HepG2 (cell line): ENCODE measurements around the gene DEPDC5. TPM values are rescaled to one million over a fixed set of nuclear protein-coding genes. Genes with fewer than 3 reads are reported as not detected.

Experiments used
- DPF2 ChIP-seq: sonication (generic); formaldehyde crosslinking; IDR thresholded peaks from 2 replicates; pipeline ENCODE4 v1.4.0; 2020; ENCODE audit warnings: mild to moderate bottlenecking, low read depth, missing genetic modification reagents, borderline replicate concordance
- ETV5 ChIP-seq: IDR thresholded peaks from 2 replicates; pipeline ENCODE4 v1.6.1; 2018; ENCODE audit warnings: missing biosample characterization, missing genetic modification reagents, inconsistent platforms, borderline replicate concordance
- FOXA3 ChIP-seq: IDR thresholded peaks from 2 replicates; pipeline ENCODE4 v1.6.1; 2016; ENCODE audit warnings: missing genetic modification reagents, missing compliant biosample characterization
- HDAC1 ChIP-seq: sonication (generic); formaldehyde crosslinking; IDR thresholded peaks from 2 replicates; pipeline ENCODE4 v1.5.1; 2020; ENCODE audit warnings: mild to moderate bottlenecking, missing genetic modification reagents
- HMGXB3 ChIP-seq: sonication (generic); formaldehyde crosslinking; IDR thresholded peaks from 2 replicates; pipeline ENCODE4 v1.4.0; 2020; ENCODE audit warnings: missing genetic modification reagents, borderline replicate concordance
- KDM5A ChIP-seq: fragments of 200-600 bp; sonication (generic); IDR thresholded peaks from 2 replicates; pipeline ENCODE4 v1.7.0; 2018; ENCODE audit warnings: antibody characterized with exemption, mild to moderate bottlenecking, low read length, borderline replicate concordance
- PCBP1 ChIP-seq: fragments of 200-400 bp; formaldehyde crosslinking; IDR thresholded peaks from 2 replicates; pipeline ENCODE4 v1.6.1; 2017; ENCODE audit warnings: mild to moderate bottlenecking, low read depth, low read length, borderline replicate concordance
- SMARCC2 ChIP-seq: fragments of 450-650 bp; IDR thresholded peaks from 2 replicates; pipeline ENCODE4 v1.6.1; 2017; ENCODE audit warnings: antibody characterized with exemption, mild to moderate bottlenecking
- SNAPC2 ChIP-seq: sonication (generic); formaldehyde crosslinking; IDR thresholded peaks from 2 replicates; pipeline ENCODE4 v1.8.1; 2022; ENCODE audit warnings: mild to moderate bottlenecking, missing genetic modification reagents
- ZFP41 ChIP-seq: sonication (generic); formaldehyde crosslinking; IDR thresholded peaks from 2 replicates; pipeline ENCODE4 v1.4.0; 2020; ENCODE audit warnings: mild to moderate bottlenecking, missing genetic modification reagents, borderline replicate concordance
- ZFYVE20 ChIP-seq: sonication (generic); formaldehyde crosslinking; IDR thresholded peaks from 2 replicates; pipeline ENCODE4 v1.8.0; 2023; ENCODE audit warnings: low read depth, mild to moderate bottlenecking, moderate library complexity, missing genetic modification reagents, borderline replicate concordance
- ZNF646 ChIP-seq: sonication (generic); formaldehyde crosslinking; IDR thresholded peaks from 2 replicates; pipeline ENCODE4 v1.9.0; 2021; ENCODE audit warnings: mild to moderate bottlenecking, missing genetic modification reagents
- ZNF7 ChIP-seq: IDR thresholded peaks from 2 replicates; pipeline ENCODE4 v1.6.1; 2016; ENCODE audit warnings: missing biosample characterization, missing genetic modification reagents
- ZNF747 ChIP-seq: sonication (generic); formaldehyde crosslinking; IDR thresholded peaks from 2 replicates; pipeline ENCODE4 v1.8.1; 2023; ENCODE audit warnings: missing genetic modification reagents, mild to moderate bottlenecking, borderline replicate concordance
- ZNF773 ChIP-seq: sonication (generic); formaldehyde crosslinking; IDR thresholded peaks from 2 replicates; pipeline ENCODE4 v1.4.0; 2020; ENCODE audit warnings: missing genetic modification reagents, borderline replicate concordance
- polyA plus RNA-seq, 8 experiments: library from polyadenylated mRNA; depleted of rRNA in 3 of 8; stranded (reverse) in 7 of 8; unstranded in 1 of 8; fragments of >200 nt; fragmentation: Illumina TruSeq in 4 of 8; extraction: Trizol in 4 of 8; gene quantifications; 2 replicates each; pipeline versions ENCODE4 v1.2.1 to v1.2.3, GENCODE V29; 2011 to 2016; ENCODE audit warnings: low read depth in 4 of 8, missing spikeins in 1 of 8, mixed read lengths in 1 of 8; ENCODE audit not compliant: insufficient read depth in 1 of 8
- total RNA-seq, 5 experiments: library from RNA; depleted of rRNA; stranded (reverse); fragments of >200 nt; fragmentation: Illumina TruSeq; extraction: Trizol; gene quantifications; 2 replicates each; pipeline ENCODE4 v1.2.3, GENCODE V29; 2016; ENCODE audit warnings: low read depth in 1 of 5

Gene DEPDC5
- total and polyA plus RNA-seq, 2 of the 13 experiments (the other 11 are each of a cell fraction or from before 2014, with no cell fraction given) = 9.8 to 12.4 TPM

- TF ChIP-seq ZNF646 (CRISPR knock-in tag) (no peak), PCBP1 (no peak), DPF2 (CRISPR knock-in tag) (no peak), ZFYVE20 (CRISPR knock-in tag) (no peak), ZNF7 (CRISPR knock-in tag) (no peak), HDAC1 (CRISPR knock-in tag) (peak; percentile 89), ETV5 (CRISPR knock-in tag) (peak; percentile 46; the same call in 1 of the 2 replicates), FOXA3 (0 out of 2 replicates have a peak, but pooled peaks have one; percentile 48), SMARCC2 (no peak), HMGXB3 (CRISPR knock-in tag) (no peak), ZNF773 (no peak), ZFP41 (CRISPR knock-in tag) (no peak), KDM5A (peak; percentile 56; the same call in 1 of the 2 replicates), ZNF747 (CRISPR knock-in tag) (no peak), SNAPC2 (peak; percentile 40; the same call in 1 of the 2 replicates)
Observed at GRCh38 chr22:31753634-31754501, at the start of gene DEPDC5 (continued).
